GM23338 (cell line): ENCODE results near the gene BICD2. TPM values are rescaled to one million over a fixed set of nuclear protein-coding genes. Genes with fewer than 3 reads are reported as not detected.
A peak's percentile ranks its signal among the peaks of the same experiment; 100 is the strongest.

Experiments used
- ATAC-seq: fragments of 200-7000 bp; cut with Tn5 transposase; 3 replicates; pipeline ENCODE4 v1.9.1; 2020
- DNase-seq: peaks from one replicate; pipeline ENCODE4 v3.0.0-alpha.2; 2015; ENCODE audit warnings: low spot score
- H2AFZ ChIP-seq: fragments of 200-600 bp; sonication (generic); 2 replicates; pipeline ENCODE4 v1.8.0; 2016; ENCODE audit warnings: antibody characterized with exemption, mild to moderate bottlenecking, moderate library complexity
- H3F3A ChIP-seq: fragments of 200-600 bp; sonication (generic); replicated peaks from 2 replicates; pipeline ENCODE4 v1.8.0; 2017; ENCODE audit warnings: antibody characterized with exemption, mixed run types, low read depth
- H3K27ac ChIP-seq: fragments of 200-600 bp; sonication (generic); 2 replicates; pipeline ENCODE4 v1.6.1; 2016; ENCODE audit warnings: low read depth
- H3K27me3 ChIP-seq: fragments of 200-600 bp; sonication (generic); 2 replicates; pipeline ENCODE4 v1.8.0; 2016; ENCODE audit warnings: mild to moderate bottlenecking, mixed run types, moderate library complexity; ENCODE audit not compliant: insufficient read depth
- H3K36me3 ChIP-seq: fragments of 200-600 bp; sonication (generic); 2 replicates; pipeline ENCODE4 v1.8.0; 2016; ENCODE audit warnings: mild to moderate bottlenecking; ENCODE audit not compliant: insufficient read depth
- H3K4me1 ChIP-seq: fragments of 200-600 bp; sonication (generic); 2 replicates; pipeline ENCODE4 v1.8.0; 2016; ENCODE audit warnings: mild to moderate bottlenecking, moderate library complexity; ENCODE audit not compliant: insufficient read depth
- H3K4me2 ChIP-seq: fragments of 200-600 bp; sonication (generic); 2 replicates; pipeline ENCODE4 v1.7.1; 2017; ENCODE audit warnings: mixed run types
- H3K4me3 ChIP-seq: fragments of 200-600 bp; sonication (generic); 2 replicates; pipeline ENCODE4 v1.6.1; 2016; ENCODE audit warnings: mixed run types
- H3K79me2 ChIP-seq: fragments of 200-600 bp; sonication (generic); replicated peaks from 2 replicates; pipeline ENCODE4 v1.8.0; 2017; ENCODE audit warnings: mild to moderate bottlenecking; ENCODE audit not compliant: insufficient read depth
- H3K9me2 ChIP-seq: fragments of 200-600 bp; sonication (generic); 2 replicates; pipeline ENCODE4 v1.8.0; 2017; ENCODE audit not compliant: insufficient read depth
- H4K20me1 ChIP-seq: fragments of 200-600 bp; sonication (generic); replicated peaks from 2 replicates; pipeline ENCODE4 v1.8.0; 2017; ENCODE audit warnings: mild to moderate bottlenecking; ENCODE audit not compliant: insufficient read depth
- H3K27ac Mint-ChIP-seq: 2 replicates; pipeline ENCODE4 v1.8.0; 2020; ENCODE audit warnings: inconsistent platforms, mild to moderate bottlenecking, moderate library complexity, mixed read lengths
- H3K27me3 Mint-ChIP-seq: 3 replicates; pipeline ENCODE4 v1.8.0; 2022; ENCODE audit warnings: low read depth, mild to moderate bottlenecking, moderate library complexity, mixed read lengths, inconsistent platforms; ENCODE audit not compliant: insufficient read depth, poor library complexity
- H3K36me3 Mint-ChIP-seq: 3 replicates; pipeline ENCODE4 v1.8.0; 2021; ENCODE audit warnings: low read depth, mild to moderate bottlenecking, inconsistent platforms, moderate library complexity, mixed read lengths
- H3K4me1 Mint-ChIP-seq: 3 replicates; pipeline ENCODE4 v1.8.0; 2020; ENCODE audit warnings: mild to moderate bottlenecking, inconsistent platforms, mixed read lengths
- H3K4me3 Mint-ChIP-seq: 3 replicates; pipeline ENCODE4 v1.8.0; 2021; ENCODE audit warnings: moderate library complexity, mild to moderate bottlenecking, inconsistent platforms, mixed read lengths
- H3K9me3 Mint-ChIP-seq: 3 replicates; pipeline ENCODE4 v1.8.0; 2020; ENCODE audit warnings: moderate library complexity, mild to moderate bottlenecking, inconsistent platforms, mixed read lengths
- CREB1 ChIP-seq: fragments of 250-450 bp; sonication (Bioruptor Pico); IDR thresholded peaks from 2 replicates; pipeline ENCODE4 v1.5.0; 2020; ENCODE audit warnings: low read depth, mild to moderate bottlenecking, moderate library complexity
- EZH2 ChIP-seq: fragments of 200-600 bp; sonication (generic); IDR thresholded peaks from one replicate; pipeline ENCODE4 v1.8.0; 2017; ENCODE audit warnings: antibody characterized with exemption, mild to moderate bottlenecking, low read depth; ENCODE audit not compliant: unreplicated experiment
- NANOG ChIP-seq: IDR thresholded peaks from 2 replicates; pipeline ENCODE4 v1.6.1; 2016; ENCODE audit warnings: antibody characterized with exemption, borderline replicate concordance
- ZNF114 ChIP-seq: fragments of 250-450 bp; sonication (Bioruptor Pico); IDR thresholded peaks from 2 replicates; pipeline ENCODE4 v1.5.0; 2020; ENCODE audit warnings: mild to moderate bottlenecking, moderate library complexity
- ZNF331 ChIP-seq: fragments of 250-450 bp; sonication (Bioruptor Pico); IDR thresholded peaks from 2 replicates; pipeline ENCODE4 v1.5.0; 2020; ENCODE audit warnings: low read depth, mild to moderate bottlenecking, moderate library complexity
- polyA plus RNA-seq: library from polyadenylated mRNA; unstranded; fragments of >200 nt; fragmentation: Nextera tagmentation; extraction: Ambion mirVana; gene quantifications from 2 replicates; pipeline ENCODE4 v1.2.1, GENCODE V29; 2016
- total RNA-seq: library from RNA; depleted of rRNA; stranded (reverse); fragments of >200 nt; shearing (Covaris generic); gene quantifications from 2 replicates; pipeline ENCODE4 v1.2.3, GENCODE V29; 2014
- TF ChIP-seq, protein P1 (sequence below): fragments of 250-450 bp; sonication (Bioruptor Pico); IDR thresholded peaks from 2 replicates; pipeline ENCODE4 v1.5.0; 2020; ENCODE audit warnings: mild to moderate bottlenecking, moderate library complexity
- TF ChIP-seq, protein P2 (sequence below): IDR thresholded peaks from one replicate; pipeline ENCODE4 v1.6.1; 2018; ENCODE audit warnings: antibody characterized with exemption; ENCODE audit not compliant: unreplicated experiment

BICD2 gene
- total and polyA plus RNA-seq, 2 experiments from 2014 or later = 8.7 to 34.3 TPM

DNA sequence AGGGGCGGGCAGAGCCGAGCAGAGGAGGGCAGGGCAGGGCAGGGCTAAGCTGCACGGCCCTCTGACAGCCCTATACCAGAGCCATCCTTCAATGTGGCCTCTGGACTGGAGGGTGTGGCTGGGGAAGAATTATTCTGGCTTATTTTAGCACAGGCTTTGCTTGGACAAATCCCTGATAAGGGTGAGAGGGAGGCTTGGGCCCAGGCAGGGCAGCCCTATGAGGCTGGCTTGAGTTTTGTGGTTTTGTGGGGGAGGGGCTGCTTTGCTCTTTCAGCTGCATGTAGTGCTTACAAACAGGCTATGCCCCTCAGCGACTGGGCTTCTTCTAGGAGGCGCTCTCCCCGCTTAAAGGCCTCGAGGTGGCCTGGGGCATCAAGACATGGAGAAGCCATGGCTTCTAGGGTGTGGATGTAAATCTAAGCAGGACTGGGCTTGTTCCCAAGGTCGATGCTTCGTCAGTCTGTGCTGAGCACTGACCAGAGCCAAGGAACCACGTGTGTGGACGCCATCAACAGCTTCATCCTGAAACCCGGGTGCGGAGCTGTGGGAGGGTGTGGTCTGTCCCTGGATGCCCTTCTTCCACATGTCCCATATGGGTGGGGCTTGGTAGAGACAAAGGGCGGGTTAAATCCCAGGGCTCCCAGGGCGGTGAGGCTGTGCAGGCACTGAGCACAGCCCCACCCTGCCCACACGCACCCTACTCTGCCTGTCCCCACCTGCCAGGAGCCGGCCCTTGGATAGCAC lies 49.0 kb downstream of the BICD2 start:
- H3K27me3 ChIP-seq = no peaks in the 10 kb centered on the region
- 0 out of 2 replicates have a peak, but pooled peaks cover 3% of the 10 kb centered on the region for H3K79me2 ChIP-seq
- H2AFZ ChIP-seq = no peak overlapping the region
- ATAC-seq (no peak), DNase-seq (no peak)
- H3K36me3 ChIP-seq = peaks cover 20% of the 10 kb centered on the region; the same call in 1 of the 2 replicates
- 0 out of 2 replicates have a peak overlapping the region, but pooled peaks have one; percentile 19 for H3K27ac ChIP-seq
- no peaks in the 10 kb centered on the region; the same call in 2 of the 3 replicates for H3K4me1 Mint-ChIP-seq
- no peaks in the 10 kb centered on the region; the same call in 1 of the 2 replicates for H4K20me1 ChIP-seq
- no peak overlapping the region for H3K4me2 ChIP-seq
- peaks cover 62% of the 10 kb centered on the region for H3K36me3 Mint-ChIP-seq
- H3K9me3 Mint-ChIP-seq = no peaks in the 10 kb centered on the region
- no peaks in the 10 kb centered on the region for H3K9me2 ChIP-seq
- H3K4me3 Mint-ChIP-seq = no peak overlapping the region
- H3K4me3 ChIP-seq = no peak overlapping the region
- no peak overlapping the region for H3K27ac Mint-ChIP-seq
- no peaks in the 10 kb centered on the region for H3K4me1 ChIP-seq
- TF ChIP-seq NANOG = no peak
- no peak for TF ChIP-seq ZNF114 (CRISPR knock-in tag)
- H3F3A ChIP-seq = no peaks in the 10 kb centered on the region
- peaks cover 8% of the 10 kb centered on the region for H3K27me3 Mint-ChIP-seq

DNA sequence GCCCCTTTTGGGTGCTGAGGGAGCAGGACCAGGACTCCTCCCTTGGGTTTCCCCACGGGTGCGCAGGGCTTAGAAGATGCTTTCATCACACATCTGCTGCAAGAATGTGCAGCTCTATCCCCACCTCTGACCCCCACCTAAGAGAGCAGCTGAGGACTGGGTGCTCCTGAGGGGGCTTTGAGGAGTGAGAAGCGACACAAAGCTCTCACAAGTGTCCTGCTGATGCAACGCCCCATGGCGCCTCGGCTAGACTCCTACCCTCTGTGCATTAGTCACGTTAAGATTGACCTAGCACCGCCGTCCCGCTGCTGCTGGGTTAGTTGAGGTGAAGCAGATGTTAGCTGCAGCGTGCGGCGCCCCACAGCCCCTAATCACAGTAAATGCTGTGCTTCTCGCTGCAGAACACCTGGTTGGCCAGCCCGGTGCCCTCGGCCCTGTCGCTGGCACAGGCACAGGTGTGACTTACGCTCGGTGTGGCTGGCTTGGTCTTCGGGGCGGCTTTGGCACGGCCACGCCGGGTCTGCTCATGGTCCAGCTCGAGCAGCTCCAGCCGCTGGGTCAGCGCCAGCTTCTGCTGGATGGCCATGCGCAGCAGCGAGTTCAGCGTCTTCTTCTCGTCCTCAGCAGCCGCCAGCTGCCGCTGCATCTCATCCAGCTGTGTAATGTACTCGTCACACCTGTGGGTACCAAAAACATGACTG lies 49.7 kb downstream of the BICD2 start:
- Mint-ChIP-seq H3K36me3 (peaks cover 55% of the 10 kb centered on the region), H3K27ac (no peak overlapping the region), H3K4me1 (no peaks in the 10 kb centered on the region; the same call in 2 of the 3 replicates), H3K4me3 (no peak overlapping the region), H3K9me3 (no peaks in the 10 kb centered on the region), H3K27me3 (peaks cover 8% of the 10 kb centered on the region)
- H4K20me1 ChIP-seq = no peaks in the 10 kb centered on the region; the same call in 1 of the 2 replicates
- DNase-seq = no peak
- no peak for ATAC-seq
- no peak overlapping the region for H3K4me3 ChIP-seq
- H3K9me2 ChIP-seq = no peaks in the 10 kb centered on the region
- no peak overlapping the region for H2AFZ ChIP-seq
- H3K36me3 ChIP-seq = peaks cover 20% of the 10 kb centered on the region; the same call in 1 of the 2 replicates
- H3K27ac ChIP-seq = no peak overlapping the region
- H3K4me1 ChIP-seq = no peaks in the 10 kb centered on the region
- H3K27me3 ChIP-seq = no peaks in the 10 kb centered on the region
- TF ChIP-seq EZH2 (no peak), ZNF331 (CRISPR knock-in tag) (no peak), CREB1 (no peak)
- TF ChIP-seq, protein P1, sequence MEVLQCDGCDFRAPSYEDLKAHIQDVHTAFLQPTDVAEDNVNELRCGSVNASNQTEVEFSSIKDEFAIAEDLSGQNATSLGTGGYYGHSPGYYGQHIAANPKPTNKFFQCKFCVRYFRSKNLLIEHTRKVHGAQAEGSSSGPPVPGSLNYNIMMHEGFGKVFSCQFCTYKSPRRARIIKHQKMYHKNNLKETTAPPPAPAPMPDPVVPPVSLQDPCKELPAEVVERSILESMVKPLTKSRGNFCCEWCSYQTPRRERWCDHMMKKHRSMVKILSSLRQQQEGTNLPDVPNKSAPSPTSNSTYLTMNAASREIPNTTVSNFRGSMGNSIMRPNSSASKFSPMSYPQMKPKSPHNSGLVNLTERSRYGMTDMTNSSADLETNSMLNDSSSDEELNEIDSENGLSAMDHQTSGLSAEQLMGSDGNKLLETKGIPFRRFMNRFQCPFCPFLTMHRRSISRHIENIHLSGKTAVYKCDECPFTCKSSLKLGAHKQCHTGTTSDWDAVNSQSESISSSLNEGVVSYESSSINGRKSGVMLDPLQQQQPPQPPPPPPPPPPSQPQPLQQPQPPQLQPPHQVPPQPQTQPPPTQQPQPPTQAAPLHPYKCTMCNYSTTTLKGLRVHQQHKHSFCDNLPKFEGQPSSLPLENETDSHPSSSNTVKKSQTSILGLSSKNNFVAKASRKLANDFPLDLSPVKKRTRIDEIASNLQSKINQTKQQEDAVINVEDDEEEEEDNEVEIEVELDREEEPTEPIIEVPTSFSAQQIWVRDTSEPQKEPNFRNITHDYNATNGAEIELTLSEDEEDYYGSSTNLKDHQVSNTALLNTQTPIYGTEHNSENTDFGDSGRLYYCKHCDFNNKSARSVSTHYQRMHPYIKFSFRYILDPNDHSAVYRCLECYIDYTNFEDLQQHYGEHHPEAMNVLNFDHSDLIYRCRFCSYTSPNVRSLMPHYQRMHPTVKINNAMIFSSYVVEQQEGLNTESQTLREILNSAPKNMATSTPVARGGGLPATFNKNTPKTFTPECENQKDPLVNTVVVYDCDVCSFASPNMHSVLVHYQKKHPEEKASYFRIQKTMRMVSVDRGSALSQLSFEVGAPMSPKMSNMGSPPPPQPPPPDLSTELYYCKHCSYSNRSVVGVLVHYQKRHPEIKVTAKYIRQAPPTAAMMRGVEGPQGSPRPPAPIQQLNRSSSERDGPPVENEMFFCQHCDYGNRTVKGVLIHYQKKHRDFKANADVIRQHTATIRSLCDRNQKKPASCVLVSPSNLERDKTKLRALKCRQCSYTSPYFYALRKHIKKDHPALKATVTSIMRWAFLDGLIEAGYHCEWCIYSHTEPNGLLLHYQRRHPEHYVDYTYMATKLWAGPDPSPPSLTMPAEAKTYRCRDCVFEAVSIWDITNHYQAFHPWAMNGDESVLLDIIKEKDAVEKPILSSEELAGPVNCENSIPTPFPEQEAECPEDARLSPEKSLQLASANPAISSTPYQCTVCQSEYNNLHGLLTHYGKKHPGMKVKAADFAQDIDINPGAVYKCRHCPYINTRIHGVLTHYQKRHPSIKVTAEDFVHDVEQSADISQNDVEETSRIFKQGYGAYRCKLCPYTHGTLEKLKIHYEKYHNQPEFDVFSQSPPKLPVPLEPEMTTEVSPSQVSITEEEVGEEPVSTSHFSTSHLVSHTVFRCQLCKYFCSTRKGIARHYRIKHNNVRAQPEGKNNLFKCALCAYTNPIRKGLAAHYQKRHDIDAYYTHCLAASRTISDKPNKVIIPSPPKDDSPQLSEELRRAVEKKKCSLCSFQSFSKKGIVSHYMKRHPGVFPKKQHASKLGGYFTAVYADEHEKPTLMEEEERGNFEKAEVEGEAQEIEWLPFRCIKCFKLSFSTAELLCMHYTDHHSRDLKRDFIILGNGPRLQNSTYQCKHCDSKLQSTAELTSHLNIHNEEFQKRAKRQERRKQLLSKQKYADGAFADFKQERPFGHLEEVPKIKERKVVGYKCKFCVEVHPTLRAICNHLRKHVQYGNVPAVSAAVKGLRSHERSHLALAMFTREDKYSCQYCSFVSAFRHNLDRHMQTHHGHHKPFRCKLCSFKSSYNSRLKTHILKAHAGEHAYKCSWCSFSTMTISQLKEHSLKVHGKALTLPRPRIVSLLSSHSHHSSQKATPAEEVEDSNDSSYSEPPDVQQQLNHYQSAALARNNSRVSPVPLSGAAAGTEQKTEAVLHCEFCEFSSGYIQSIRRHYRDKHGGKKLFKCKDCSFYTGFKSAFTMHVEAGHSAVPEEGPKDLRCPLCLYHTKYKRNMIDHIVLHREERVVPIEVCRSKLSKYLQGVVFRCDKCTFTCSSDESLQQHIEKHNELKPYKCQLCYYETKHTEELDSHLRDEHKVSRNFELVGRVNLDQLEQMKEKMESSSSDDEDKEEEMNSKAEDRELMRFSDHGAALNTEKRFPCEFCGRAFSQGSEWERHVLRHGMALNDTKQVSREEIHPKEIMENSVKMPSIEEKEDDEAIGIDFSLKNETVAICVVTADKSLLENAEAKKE (CRISPR knock-in tag) = no peak
- TF ChIP-seq, protein P2, sequence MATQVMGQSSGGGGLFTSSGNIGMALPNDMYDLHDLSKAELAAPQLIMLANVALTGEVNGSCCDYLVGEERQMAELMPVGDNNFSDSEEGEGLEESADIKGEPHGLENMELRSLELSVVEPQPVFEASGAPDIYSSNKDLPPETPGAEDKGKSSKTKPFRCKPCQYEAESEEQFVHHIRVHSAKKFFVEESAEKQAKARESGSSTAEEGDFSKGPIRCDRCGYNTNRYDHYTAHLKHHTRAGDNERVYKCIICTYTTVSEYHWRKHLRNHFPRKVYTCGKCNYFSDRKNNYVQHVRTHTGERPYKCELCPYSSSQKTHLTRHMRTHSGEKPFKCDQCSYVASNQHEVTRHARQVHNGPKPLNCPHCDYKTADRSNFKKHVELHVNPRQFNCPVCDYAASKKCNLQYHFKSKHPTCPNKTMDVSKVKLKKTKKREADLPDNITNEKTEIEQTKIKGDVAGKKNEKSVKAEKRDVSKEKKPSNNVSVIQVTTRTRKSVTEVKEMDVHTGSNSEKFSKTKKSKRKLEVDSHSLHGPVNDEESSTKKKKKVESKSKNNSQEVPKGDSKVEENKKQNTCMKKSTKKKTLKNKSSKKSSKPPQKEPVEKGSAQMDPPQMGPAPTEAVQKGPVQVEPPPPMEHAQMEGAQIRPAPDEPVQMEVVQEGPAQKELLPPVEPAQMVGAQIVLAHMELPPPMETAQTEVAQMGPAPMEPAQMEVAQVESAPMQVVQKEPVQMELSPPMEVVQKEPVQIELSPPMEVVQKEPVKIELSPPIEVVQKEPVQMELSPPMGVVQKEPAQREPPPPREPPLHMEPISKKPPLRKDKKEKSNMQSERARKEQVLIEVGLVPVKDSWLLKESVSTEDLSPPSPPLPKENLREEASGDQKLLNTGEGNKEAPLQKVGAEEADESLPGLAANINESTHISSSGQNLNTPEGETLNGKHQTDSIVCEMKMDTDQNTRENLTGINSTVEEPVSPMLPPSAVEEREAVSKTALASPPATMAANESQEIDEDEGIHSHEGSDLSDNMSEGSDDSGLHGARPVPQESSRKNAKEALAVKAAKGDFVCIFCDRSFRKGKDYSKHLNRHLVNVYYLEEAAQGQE = no peak
- H3F3A ChIP-seq = no peaks in the 10 kb centered on the region
- H3K4me2 ChIP-seq = no peak overlapping the region
- 0 out of 2 replicates have a peak, but pooled peaks cover 3% of the 10 kb centered on the region for H3K79me2 ChIP-seq
